Trophoblast cell (in vitro differentiated cells and primary cell): Measurements from ENCODE around the gene SRSF3.

ENCODE experiments used
- DNase-seq, 2 donors: peaks; one replicate each; pipeline ENCODE4 v3.0.0-alpha.2; 2016
- H2AFZ ChIP-seq: 2 replicates; pipeline ENCODE4 v1.6.1; 2013; ENCODE audit warnings: low read length, moderate library complexity, mild to moderate bottlenecking; ENCODE audit not compliant: insufficient read depth, poor library complexity
- H2AK5ac ChIP-seq: 2 replicates; pipeline ENCODE4 v1.6.1; 2013; ENCODE audit warnings: mild to moderate bottlenecking, low read length
- H2BK120ac ChIP-seq: 2 replicates; pipeline ENCODE4 v1.6.1; 2013; ENCODE audit warnings: low read length, mild to moderate bottlenecking, moderate library complexity; ENCODE audit not compliant: insufficient read depth, poor library complexity
- H2BK12ac ChIP-seq: 2 replicates; pipeline ENCODE4 v1.6.1; 2013; ENCODE audit warnings: mild to moderate bottlenecking, low read length, moderate library complexity
- H2BK5ac ChIP-seq: 2 replicates; pipeline ENCODE4 v1.6.1; 2013; ENCODE audit warnings: low read length, low read depth, moderate library complexity, mild to moderate bottlenecking; ENCODE audit not compliant: poor library complexity
- H3K14ac ChIP-seq: 2 replicates; pipeline ENCODE4 v1.6.1; 2013; ENCODE audit warnings: mild to moderate bottlenecking, low read length
- H3K18ac ChIP-seq: 2 replicates; pipeline ENCODE4 v1.6.1; 2013; ENCODE audit warnings: mild to moderate bottlenecking, low read length
- H3K23ac ChIP-seq: 2 replicates; pipeline ENCODE4 v1.6.1; 2013; ENCODE audit warnings: low read length
- H3K27ac ChIP-seq: 2 replicates; pipeline ENCODE4 v1.5.1; 2013; ENCODE audit warnings: low read depth, mild to moderate bottlenecking, inconsistent platforms, low read length, moderate library complexity
- H3K27me3 ChIP-seq: 2 replicates; pipeline ENCODE4 v1.6.1; 2013; ENCODE audit warnings: inconsistent platforms, mild to moderate bottlenecking, low read length, moderate library complexity; ENCODE audit not compliant: insufficient read depth
- H3K36me3 ChIP-seq, 2 experiments: 1 replicate in 1 of 2; 2 replicates in 1 of 2; pipeline ENCODE4 v1.6.1; 2013; ENCODE audit warnings: low read length in 2 of 2, mild to moderate bottlenecking in 2 of 2, moderate library complexity in 1 of 2; ENCODE audit not compliant: insufficient read depth in 2 of 2, control insufficient read depth in 1 of 2
- H3K4ac ChIP-seq: 2 replicates; pipeline ENCODE4 v1.6.1; 2013; ENCODE audit warnings: low read depth, mild to moderate bottlenecking, low read length, moderate library complexity
- H3K4me1 ChIP-seq, 2 experiments: 1 replicate in 1 of 2; 2 replicates in 1 of 2; pipeline ENCODE4 v1.6.1; 2013; ENCODE audit warnings: low read length in 2 of 2, mild to moderate bottlenecking in 2 of 2, moderate library complexity in 1 of 2; ENCODE audit not compliant: insufficient read depth in 2 of 2, control insufficient read depth in 1 of 2
- H3K4me2 ChIP-seq: 2 replicates; pipeline ENCODE4 v1.6.1; 2013; ENCODE audit warnings: inconsistent platforms, mild to moderate bottlenecking, low read length, moderate library complexity
- H3K4me3 ChIP-seq: 2 replicates; pipeline ENCODE4 v1.5.1; 2013; ENCODE audit warnings: mild to moderate bottlenecking, low read depth, low read length, inconsistent platforms
- H3K79me1 ChIP-seq: one replicate; pipeline ENCODE4 v1.6.1; 2013; ENCODE audit warnings: low read length
- H3K79me2 ChIP-seq: 2 replicates; pipeline ENCODE4 v1.6.1; 2013; ENCODE audit warnings: low read length, mild to moderate bottlenecking; ENCODE audit not compliant: control insufficient read depth, insufficient read depth, poor library complexity
- H3K9ac ChIP-seq: 2 replicates; pipeline ENCODE4 v1.6.1; 2013; ENCODE audit warnings: mild to moderate bottlenecking, low read length
- H3K9me3 ChIP-seq: 2 replicates; pipeline ENCODE4 v1.6.1; 2013; ENCODE audit warnings: low read depth, mild to moderate bottlenecking, control low read depth, inconsistent platforms, low read length; ENCODE audit not compliant: insufficient read depth
- H4K12ac ChIP-seq: 2 replicates; pipeline ENCODE4 v1.6.1; 2013; ENCODE audit warnings: low read depth, mild to moderate bottlenecking, low read length, moderate library complexity
- H4K8ac ChIP-seq: 2 replicates; pipeline ENCODE4 v1.6.1; 2013; ENCODE audit warnings: low read depth, mild to moderate bottlenecking, low read length, moderate library complexity
- H4K91ac ChIP-seq: one replicate; pipeline ENCODE4 v1.6.1; 2013; ENCODE audit warnings: low read depth, mild to moderate bottlenecking, low read length, moderate library complexity
- WGBS: extraction: QIAGEN DNeasy Blood & Tissue Kit; methylation state at CpG from one replicate; pipeline ENCODE4 v1.1.7; 2013; ENCODE audit warnings: missing lambda C conversion rate; ENCODE audit not compliant: insufficient read length, insufficient coverage; ENCODE audit errors: extremely low coverage; 5-methylcytosine and 5-hydroxymethylcytosine counted together

Gene SRSF3

GRCh38 chr6:36556281-36556680, 37.9 kb upstream of the SRSF3 start:
- H4K91ac ChIP-seq = no peak overlapping the region
- no peak overlapping the region for H3K4me2 ChIP-seq
- H3K14ac ChIP-seq = no peak overlapping the region
- H2AFZ ChIP-seq = no peak overlapping the region
- H3K18ac ChIP-seq = no peak overlapping the region
- H4K8ac ChIP-seq = no peak overlapping the region
- H2BK5ac ChIP-seq = no peak overlapping the region
- H3K4me1 ChIP-seq = no peaks in the 10 kb centered on the region
- DNase-seq = no peak
- no peak overlapping the region for H4K12ac ChIP-seq
- no peak overlapping the region for H2AK5ac ChIP-seq
- no CpG with 5 or more reads among the region's 5 CpGs for WGBS
- no peak overlapping the region for H3K4ac ChIP-seq
- no peak overlapping the region for H3K23ac ChIP-seq
- no peak overlapping the region for H3K9ac ChIP-seq
- no peak overlapping the region for H3K4me3 ChIP-seq
- H3K79me2 ChIP-seq = no peaks in the 10 kb centered on the region
- H3K79me1 ChIP-seq = no peaks in the 10 kb centered on the region
- no peaks in the 10 kb centered on the region for H3K9me3 ChIP-seq
- no peak overlapping the region for H3K27ac ChIP-seq
- no peak overlapping the region for H2BK120ac ChIP-seq
- H3K36me3 ChIP-seq = no peaks in the 10 kb centered on the region
- H3K27me3 ChIP-seq = no peaks in the 10 kb centered on the region
- H2BK12ac ChIP-seq = no peak overlapping the region

- H3K23ac ChIP-seq = no peak overlapping the region
- H4K91ac ChIP-seq = no peak overlapping the region
- no peaks in the 10 kb centered on the region for H3K36me3 ChIP-seq
- H3K4me3 ChIP-seq = no peak overlapping the region
- H3K14ac ChIP-seq = no peak overlapping the region
- H2BK5ac ChIP-seq = no peak overlapping the region
- no peak overlapping the region for H2BK12ac ChIP-seq
- no peak overlapping the region for H3K4ac ChIP-seq
- H4K8ac ChIP-seq = no peak overlapping the region
- no peak overlapping the region for H3K27ac ChIP-seq
- no peak overlapping the region for H4K12ac ChIP-seq
- no peaks in the 10 kb centered on the region for H3K4me1 ChIP-seq
- H3K18ac ChIP-seq = no peak overlapping the region
- no peaks in the 10 kb centered on the region for H3K79me2 ChIP-seq
- H3K9ac ChIP-seq = no peak overlapping the region
- H2AFZ ChIP-seq = no peak overlapping the region
- DNase-seq = no peak
- no peaks in the 10 kb centered on the region for H3K9me3 ChIP-seq
- H3K4me2 ChIP-seq = no peak overlapping the region
- no peak overlapping the region for H2AK5ac ChIP-seq
- no peaks in the 10 kb centered on the region for H3K27me3 ChIP-seq
- H3K79me1 ChIP-seq = no peaks in the 10 kb centered on the region
- WGBS = no CpG with 5 or more reads among the region's 7 CpGs
- no peak overlapping the region for H2BK120ac ChIP-seq
Observed at GRCh38 chr6:36559011-36559793, 35.0 kb upstream of the SRSF3 start.

DNA sequence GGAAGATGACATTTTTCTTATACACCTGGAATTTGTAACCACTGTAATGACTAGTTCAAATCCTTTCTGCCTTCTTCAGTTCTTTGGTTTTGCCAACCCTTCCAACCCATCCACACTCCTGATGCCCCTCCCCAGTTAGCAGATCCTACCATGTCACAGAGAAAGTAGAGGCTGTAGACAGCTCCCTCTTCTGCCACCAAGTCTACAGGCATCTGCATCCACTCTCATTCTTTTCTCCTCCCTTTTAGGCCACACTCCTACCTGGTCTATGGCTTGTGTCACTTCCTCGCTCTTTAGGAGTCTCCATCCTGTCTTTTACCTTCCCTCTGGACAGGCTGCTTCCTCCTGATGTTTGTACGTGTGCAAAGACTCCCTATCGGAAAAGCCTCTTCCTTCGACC, 33.3 kb upstream of the SRSF3 start:
- Histone ChIP-seq H3K18ac (no peak overlapping the region), H4K8ac (no peak overlapping the region), H3K79me1 (no peaks in the 10 kb centered on the region), H3K14ac (no peak overlapping the region), H2BK12ac (no peak overlapping the region), H3K4me3 (no peak overlapping the region), H3K79me2 (no peaks in the 10 kb centered on the region), H3K4ac (no peak overlapping the region), H3K36me3 (no peaks in the 10 kb centered on the region), H2BK5ac (no peak overlapping the region), H3K9ac (no peak overlapping the region), H2AFZ (no peak overlapping the region), H2AK5ac (no peak overlapping the region), H2BK120ac (no peak overlapping the region), H4K91ac (no peak overlapping the region), H3K4me1 (no peaks in the 10 kb centered on the region), H4K12ac (no peak overlapping the region), H3K4me2 (no peak overlapping the region), H3K9me3 (no peaks in the 10 kb centered on the region), H3K27ac (no peak overlapping the region), H3K23ac (no peak overlapping the region), H3K27me3 (no peaks in the 10 kb centered on the region)
- WGBS = no CpG with 5 or more reads among the region's 4 CpGs
- DNase-seq = no peak

GRCh38 chr6:36563237-36563927, 30.8 kb upstream of the SRSF3 start:
- no CpG with 5 or more reads among the region's 3 CpGs for WGBS
- no peak overlapping the region for H3K9ac ChIP-seq
- H3K4me3 ChIP-seq = no peak overlapping the region
- no peak overlapping the region for H3K4me2 ChIP-seq
- H3K9me3 ChIP-seq = no peaks in the 10 kb centered on the region
- no peak overlapping the region for H2AFZ ChIP-seq
- peaks cover 0 to 2% of the 10 kb centered on the region in 2 experiments for H3K4me1 ChIP-seq
- H3K18ac ChIP-seq = no peak overlapping the region
- no peak overlapping the region for H2BK12ac ChIP-seq
- H3K27ac ChIP-seq = no peak overlapping the region
- H4K12ac ChIP-seq = no peak overlapping the region
- no peak overlapping the region for H2BK120ac ChIP-seq
- H3K14ac ChIP-seq = no peak overlapping the region
- H3K4ac ChIP-seq = no peak overlapping the region
- no peaks in the 10 kb centered on the region for H3K79me1 ChIP-seq
- H3K27me3 ChIP-seq = no peaks in the 10 kb centered on the region
- DNase-seq = no peak
- H3K79me2 ChIP-seq = no peaks in the 10 kb centered on the region
- no peak overlapping the region for H4K8ac ChIP-seq
- no peaks in the 10 kb centered on the region for H3K36me3 ChIP-seq
- no peak overlapping the region for H2AK5ac ChIP-seq
- H2BK5ac ChIP-seq = no peak overlapping the region
- no peak overlapping the region for H4K91ac ChIP-seq
- H3K23ac ChIP-seq = no peak overlapping the region
